NCI-H460 (cell line): ENCODE data around the gene ZMIZ2. TPM values are rescaled to one million over a fixed set of nuclear protein-coding genes. Genes with fewer than 3 reads are reported as not detected.
"Not testable (repeated sequence)": the region's sequence is repeated elsewhere in the genome, so short reads cannot be mapped to it uniquely, and the experiment has no call there.

Source experiments
- DNase-seq: peaks from one replicate; pipeline ENCODE4 v3.0.0-alpha.2; 2016; ENCODE audit warnings: low read depth; ENCODE audit errors: extremely low read depth
- total RNA-seq: library from RNA; depleted of rRNA; stranded (reverse); fragments of >200 nt; shearing (Covaris generic); gene quantifications from 2 replicates; pipeline ENCODE4 v1.2.3, GENCODE V29; 2014; rRNA removed

ZMIZ2 gene
- total RNA-seq, 1 experiment from 2014 or later, result 20.9 TPM

- DNase-seq, result peak; percentile 84
These were observed 48.9 kb downstream of the ZMIZ2 start for GRCh38 chr7:44797329-44798258.

- DNase-seq, result no peak
These were observed 50.1 kb downstream of the ZMIZ2 start for GRCh38 chr7:44798649-44799305.

GRCh38 chr7:44799939-44800338 lies 51.3 kb downstream of the ZMIZ2 start:
- no peak for DNase-seq

DNA sequence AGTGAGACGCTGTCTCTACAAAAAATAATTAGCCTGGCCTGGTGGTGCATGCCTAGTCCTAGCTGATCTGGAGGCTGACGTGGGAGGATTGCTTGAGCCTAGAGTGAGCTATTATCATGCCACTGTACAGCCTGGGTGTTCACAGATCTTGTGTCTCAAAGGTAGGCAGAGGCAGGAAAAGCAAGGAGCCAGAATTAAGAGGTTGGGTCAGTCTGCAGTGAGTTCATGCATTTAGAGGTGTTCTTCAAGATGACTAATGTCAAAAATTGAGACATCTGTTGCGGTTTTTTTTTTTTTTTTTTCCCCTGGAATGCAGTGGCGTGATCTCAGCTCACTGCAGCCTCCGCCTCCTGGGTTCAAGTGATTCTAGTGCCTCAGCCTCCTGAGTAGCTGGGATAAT lies 53.2 kb downstream of the ZMIZ2 start:
- no peak for DNase-seq

GRCh38 chr7:44802418-44803025 lies 53.9 kb downstream of the ZMIZ2 start:
- no peak for DNase-seq

GRCh38 chr7:44803828-44804519 lies 55.3 kb downstream of the ZMIZ2 start:
- DNase-seq, result not testable (repeated sequence)

- no peak for DNase-seq
These were observed 57.3 kb downstream of the ZMIZ2 start for GRCh38 chr7:44805950-44806349.

DNA sequence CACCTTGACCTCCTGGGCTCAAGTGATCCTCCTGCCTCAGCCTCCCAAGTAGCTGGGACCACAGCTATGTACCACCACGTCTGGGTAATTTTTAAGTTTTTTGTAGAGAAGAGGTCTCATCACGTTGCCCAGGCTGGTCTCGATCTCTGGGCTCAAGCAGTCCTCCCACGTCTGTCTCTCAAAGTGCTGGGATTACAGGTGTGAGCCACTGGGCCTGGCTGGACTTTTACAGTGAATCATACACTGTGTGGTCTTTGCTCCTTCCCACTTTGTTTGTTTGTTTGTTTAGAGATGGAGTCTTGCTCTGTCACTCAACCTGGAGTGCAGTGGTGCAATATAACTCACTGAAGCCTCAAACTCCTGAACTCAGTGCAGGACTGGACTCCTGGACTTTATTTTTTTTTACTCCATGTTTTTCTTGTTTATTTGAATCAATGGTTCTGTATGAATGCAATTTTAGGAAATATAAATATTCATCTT lies 60.3 kb downstream of the ZMIZ2 start:
- DNase-seq, result no peak

DNA sequence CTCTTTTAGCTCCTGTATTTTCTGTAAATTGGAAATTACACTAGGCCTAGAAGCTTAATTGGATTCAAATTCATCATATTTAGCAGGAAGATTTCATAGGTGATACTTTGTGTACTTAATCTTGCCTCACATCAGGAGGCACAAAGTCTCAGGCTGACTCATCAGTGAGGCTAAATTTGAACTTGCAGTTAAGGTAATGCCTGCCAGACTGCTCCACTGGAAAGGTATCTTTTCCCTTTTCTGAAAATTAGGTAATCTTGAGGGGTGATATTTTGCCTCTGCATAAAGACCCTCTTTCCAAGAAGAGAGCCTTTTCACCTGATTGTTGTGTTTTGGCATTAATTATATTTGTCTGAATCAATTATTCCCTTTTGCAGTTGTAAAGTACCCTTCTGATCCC lies 62.4 kb downstream of the ZMIZ2 start:
- DNase-seq, result no peak

- no peak for DNase-seq
These were observed 62.9 kb downstream of the ZMIZ2 start for GRCh38 chr7:44811571-44811970.

DNA sequence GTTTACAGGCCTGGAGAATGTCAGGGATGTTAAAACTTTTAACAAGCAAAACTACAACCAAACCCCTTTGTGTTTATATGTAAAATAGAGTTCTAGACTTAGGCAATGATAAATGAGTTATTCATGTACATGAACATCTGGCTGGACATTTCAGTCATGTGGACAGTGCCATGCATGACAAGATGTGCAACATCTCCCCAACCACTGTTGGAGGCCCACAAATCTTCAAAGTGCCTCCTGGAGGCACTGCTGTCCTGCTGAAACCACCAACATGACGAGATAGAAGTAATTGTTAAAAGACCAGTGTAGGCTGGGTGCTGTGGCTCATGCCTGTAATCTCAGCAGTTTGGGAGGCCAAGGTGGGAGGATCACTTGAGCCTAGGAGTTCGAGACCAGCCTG lies 66.3 kb downstream of the ZMIZ2 start:
- DNase-seq, result no peak

DNA sequence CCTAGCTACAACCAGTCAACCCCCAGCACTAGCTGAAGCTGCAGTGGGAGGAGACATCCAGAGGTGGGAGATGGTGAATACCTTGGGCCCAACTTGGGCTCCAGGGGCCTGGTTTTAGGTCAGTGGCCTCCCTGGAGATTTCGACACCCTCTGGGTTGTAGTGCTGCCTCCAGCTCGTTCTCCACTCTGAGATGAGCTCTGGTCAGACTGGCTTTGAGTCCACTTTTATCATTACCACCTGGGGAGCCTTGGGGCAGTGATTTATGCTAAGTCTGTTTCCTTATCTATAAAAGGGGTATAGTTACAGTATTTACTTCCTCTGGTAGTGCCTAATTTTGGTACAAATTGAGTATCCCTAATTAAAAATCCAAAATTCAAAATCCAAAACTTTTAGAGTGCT lies 70.6 kb downstream of the ZMIZ2 start:
- DNase-seq, result no peak

Other genes starting within 250 kb of the ZMIZ2 start
- 0.09 TPM in 1 of 2 replicates, not detected in the other for gene NPC1L1, start 207.5 kb upstream of the ZMIZ2 start, total RNA-seq
- gene DDX56, start 174.9 kb upstream of the ZMIZ2 start, total RNA-seq, result 84.7 and 98.8 TPM in 2 replicates
- gene TMED4, start 166.6 kb upstream of the ZMIZ2 start, total RNA-seq, result 129 and 135 TPM in 2 replicates
- 54.1 and 63.3 TPM in 2 replicates for gene OGDH, start 142.2 kb upstream of the ZMIZ2 start, total RNA-seq
- 4,126 and 4,272 TPM in 2 replicates for gene PPIA, start 47.8 kb downstream of the ZMIZ2 start, total RNA-seq
- gene H2AZ2, start 99.2 kb downstream of the ZMIZ2 start, total RNA-seq, result 194 and 220 TPM in 2 replicates
- gene PURB, start 136.7 kb downstream of the ZMIZ2 start, total RNA-seq, result 16.2 and 17.9 TPM in 2 replicates
- 0.07 TPM in 1 of 2 replicates, not detected in the other for gene MYO1G, start 230.2 kb downstream of the ZMIZ2 start, total RNA-seq